AG20443 (cell line): ENCODE results near the gene SPOP.
"Not testable (repeated sequence)": the region's sequence is repeated elsewhere in the genome, so short reads cannot be mapped to it uniquely, and the experiment has no call there.

Experiments used
- DNase-seq: peaks from one replicate; pipeline ENCODE4 v3.0.0; 2012; ENCODE audit warnings: low spot score, mixed read lengths

Gene SPOP

DNA sequence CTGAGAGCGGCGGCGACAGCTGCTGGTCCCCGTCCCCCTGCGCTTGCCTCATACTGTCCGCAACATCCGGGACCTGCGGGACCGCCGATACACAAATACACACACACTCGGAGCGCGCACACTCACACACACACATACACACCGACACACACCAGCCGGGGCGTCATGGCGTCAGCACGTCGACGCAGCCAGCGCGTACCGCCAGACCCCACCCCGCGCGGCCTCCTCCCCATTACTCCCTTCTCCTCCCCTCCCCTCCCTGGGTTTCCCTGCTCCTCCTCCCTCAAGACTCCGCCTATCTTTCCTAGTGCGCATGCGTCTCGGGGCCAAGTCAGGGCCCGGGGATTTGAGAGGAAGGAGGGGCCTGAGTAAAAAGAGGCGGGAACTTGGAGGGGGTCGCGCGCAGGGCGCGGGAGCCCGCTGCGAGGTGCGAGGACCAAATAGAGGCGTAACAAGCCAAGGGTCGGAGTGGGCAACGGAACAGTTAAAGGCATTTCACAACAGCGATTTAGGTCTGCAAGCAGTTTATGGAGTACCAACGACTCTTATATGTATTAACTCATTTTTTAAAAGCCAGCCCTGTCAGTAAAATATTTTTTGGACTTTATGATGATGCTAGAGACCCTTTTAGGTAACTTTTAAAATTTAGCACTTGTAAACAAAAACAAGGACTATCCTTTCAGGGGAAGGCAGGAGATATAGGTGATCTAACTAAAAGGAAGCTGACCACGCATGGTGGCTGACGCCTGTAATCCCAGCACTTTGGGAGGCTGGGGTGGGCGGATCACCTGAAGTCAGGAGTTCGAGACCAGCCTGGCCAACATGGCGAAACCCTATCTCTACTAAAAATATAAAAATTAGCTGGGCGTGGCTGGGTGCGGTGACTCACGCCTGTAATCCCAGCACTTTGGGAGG is at the start of gene SPOP:
SPOP (minus strand) TSS at position 165 of the 915 bp plus-strand sequence. CDS start 55,287 bp downstream, outside the sequence.
- DNase-seq: peak; percentile 99

DNA sequence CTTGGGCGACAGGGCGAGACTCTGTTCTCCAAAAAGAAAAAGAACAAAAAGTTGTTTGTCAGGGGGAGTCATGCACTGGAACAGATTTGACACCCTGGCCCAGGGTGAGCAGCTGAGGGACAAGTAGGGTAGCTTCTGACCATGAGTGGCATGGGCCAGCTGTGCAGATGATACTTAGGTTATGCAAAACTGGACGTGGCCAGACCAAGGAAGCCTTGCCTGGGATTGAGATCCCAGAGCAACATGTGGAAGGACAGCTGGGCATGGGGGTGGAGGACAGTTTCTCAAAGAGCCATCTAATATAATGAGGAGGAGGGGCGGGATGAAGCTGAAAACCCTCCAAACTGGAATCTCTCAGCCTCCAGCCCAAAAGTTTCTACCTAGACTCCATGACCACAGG is 49.5 kb upstream of the SPOP start:
- DNase-seq: no peak

DNA sequence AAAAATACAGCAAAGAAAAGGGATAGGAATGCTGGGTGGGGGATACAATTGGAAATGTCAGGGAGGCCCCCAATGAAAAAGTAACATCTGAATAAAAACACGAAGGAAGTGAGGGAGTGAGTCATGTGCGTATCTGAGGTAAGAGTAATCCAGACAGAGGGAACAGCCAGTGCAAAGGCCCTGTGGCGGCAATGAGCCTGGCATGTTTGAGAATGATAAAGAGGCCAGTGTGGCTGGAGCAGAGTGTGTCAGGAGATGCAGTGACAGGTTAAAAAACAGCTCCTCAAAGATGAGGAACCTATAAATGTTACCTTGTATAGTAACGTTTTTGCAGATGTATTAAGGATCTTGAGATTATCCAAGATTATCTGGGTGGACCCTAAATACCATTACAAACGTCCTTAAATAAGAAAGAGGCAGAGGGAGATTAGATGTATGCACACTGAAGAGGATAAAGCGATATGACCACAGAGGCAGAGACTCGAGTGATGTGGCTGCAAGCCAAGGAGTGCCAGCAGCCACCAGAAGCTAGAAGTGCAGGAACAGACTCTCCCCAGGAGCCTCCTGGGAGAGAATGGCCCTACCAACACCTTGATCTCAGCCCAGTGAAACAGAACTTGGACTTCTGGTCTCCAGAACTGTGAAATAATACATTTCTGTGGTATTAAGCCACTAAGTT is 47.7 kb upstream of the SPOP start:
- DNase-seq: no peak

DNA sequence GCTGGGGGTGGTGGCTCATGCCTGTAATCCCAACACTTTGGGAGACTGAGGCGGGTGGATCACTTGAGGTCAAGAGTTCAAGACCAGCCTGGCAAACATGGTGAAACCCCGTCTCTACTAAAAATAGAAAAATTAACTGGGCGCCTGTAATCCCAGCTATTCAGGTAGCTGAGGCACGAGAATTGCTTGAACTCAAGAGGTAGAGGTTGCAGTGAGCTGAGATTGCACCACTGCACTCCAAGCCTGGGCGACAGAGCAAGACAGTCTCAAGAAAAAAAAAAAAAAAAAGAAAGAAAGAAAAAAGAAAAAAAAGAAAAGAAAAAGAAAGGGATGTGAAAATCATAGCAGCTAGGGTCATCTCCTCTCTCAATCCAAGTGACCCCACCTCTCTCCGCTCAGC is 46.7 kb upstream of the SPOP start:
- not testable (repeated sequence) for DNase-seq

DNA sequence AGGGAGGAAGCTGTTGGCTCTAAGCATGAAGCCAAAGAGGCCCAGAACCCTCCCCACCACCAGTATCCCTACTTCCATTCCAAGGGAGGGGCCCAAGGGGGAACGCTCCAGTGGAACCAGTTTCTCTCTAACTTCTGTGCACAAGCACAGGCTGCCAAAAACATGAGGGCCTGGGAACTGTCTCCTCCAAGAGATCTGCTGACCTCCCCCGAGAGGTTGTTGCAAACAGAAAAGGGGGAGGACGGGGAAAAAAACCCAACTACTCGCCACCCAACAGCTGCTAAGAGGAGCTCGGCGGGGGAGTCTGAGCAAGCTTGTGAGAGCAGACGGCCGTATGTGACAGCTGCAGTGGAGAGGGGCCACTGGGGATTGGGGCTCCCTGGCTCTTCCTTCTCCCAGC is 45.5 kb upstream of the SPOP start:
- DNase-seq: no peak

DNA sequence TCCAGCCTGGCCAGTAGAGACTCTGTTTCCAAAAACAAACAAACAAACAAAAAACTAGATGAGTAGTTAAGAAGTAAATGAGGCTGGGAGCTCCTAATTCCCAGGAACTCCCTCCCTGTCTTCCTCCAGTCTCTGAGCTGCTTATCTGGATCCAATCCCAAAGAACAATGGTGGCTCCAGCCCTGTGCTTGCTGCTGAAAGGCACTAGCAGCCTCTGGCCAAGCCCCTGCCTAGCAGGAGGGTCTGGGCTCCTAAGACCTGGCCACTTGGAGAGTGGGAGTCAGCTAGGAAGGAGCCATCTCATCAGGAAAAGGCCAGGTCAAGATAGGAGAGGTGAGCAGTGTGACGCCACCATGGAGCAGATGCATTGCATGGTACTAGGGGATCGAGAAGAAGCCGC is 44.2 kb upstream of the SPOP start:
- DNase-seq: no peak

DNA sequence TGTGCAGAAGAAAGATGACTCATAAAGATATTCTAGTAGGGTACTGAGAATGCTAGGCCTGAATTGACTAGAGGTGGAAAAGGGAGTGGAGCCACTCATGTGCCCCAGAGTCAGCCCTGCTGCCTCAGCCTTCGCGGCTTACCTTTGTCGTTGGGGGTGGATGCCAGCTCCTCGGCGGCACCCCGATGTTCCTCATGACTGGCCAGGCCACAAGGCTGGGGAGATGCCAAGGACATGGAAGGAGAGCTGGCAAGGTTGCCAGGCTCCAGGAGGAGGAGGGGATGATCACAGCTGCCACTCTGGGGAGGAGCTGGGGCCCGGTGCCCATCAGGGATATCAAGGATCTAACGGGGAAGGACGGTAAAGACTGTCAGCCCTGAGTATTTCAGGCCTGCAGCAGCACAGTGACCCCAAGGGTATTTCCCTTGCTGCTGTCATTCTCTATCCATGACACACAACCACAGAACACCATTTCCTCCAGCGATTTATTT is 39.5 kb upstream of the SPOP start:
- no peak for DNase-seq

DNA sequence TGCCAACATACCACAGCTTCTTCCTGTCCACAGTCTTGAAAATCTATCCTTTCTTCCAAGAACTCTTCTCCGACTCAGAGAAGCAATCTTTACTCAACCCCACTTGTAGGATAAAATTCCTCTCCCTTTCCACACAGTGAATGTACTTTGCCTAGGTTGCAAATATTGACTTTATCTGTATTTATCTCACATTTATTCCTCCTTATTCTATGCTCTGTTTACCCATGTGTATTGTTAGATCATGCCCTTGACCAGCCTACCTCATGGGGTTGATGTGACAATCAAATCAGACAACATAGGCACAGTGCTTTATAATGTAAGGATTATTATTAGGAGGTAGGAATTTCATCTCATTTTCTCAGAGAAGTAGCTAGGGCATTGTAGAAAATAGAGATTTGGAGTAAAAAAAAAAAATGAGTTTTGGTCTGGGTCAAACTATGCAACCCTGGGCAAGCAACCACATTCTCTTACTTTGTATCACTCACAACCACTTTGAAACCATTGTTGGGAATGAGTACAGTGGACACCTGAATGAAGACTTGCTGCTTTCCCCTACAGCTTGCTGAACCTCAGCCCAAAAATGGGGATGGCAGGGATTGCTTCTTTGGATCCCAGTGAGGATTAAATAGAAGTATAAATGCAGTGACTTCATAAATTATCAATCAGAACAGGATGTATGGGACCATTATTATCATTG is 38.9 kb upstream of the SPOP start:
- DNase-seq: no peak

DNA sequence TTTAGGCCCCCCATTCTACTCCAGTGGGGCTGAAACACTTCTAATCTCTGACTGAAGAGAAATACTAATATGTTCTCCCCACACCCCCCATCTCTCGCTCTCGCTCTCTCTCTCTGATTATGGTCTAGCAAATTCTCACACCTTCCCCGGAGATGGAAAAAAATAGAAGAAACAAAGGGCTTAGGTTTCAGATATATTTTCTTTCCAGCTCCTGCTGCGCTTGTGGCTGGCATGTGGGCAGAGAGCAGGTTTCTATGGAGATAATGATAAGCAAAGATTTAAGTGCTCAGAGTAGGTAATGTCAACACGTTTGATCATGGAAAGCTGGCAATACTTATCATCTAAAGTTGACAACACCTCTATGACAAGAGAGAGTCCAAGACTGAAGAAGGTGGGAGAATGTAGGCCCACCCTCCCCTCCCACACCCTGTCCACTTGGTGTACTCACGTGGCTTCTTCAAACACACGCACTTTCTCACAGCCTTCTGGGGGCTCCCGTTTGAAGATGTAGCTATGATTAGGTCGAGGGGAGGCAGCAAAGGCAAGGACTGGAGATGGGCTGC is 37.9 kb upstream of the SPOP start:
- no peak for DNase-seq

DNA sequence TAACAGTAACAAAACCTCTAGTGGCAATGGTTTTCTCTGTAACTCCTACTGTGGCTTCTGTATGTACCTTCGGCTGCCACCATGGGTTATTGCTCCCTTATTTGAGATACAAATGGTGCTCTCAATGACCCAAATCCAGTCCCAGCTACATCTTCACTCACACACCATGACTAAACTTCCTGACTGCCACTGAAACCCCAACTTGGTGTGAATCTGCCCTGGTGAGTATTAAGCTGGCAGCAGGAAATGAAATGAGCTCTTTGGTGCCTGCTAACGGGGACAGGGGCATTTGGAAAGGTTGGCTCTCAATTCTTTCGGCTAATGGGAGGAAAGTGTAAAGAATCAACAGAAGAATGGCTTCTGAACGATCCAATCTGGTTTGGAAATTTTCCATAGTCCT is 37.3 kb upstream of the SPOP start:
- no peak for DNase-seq

DNA sequence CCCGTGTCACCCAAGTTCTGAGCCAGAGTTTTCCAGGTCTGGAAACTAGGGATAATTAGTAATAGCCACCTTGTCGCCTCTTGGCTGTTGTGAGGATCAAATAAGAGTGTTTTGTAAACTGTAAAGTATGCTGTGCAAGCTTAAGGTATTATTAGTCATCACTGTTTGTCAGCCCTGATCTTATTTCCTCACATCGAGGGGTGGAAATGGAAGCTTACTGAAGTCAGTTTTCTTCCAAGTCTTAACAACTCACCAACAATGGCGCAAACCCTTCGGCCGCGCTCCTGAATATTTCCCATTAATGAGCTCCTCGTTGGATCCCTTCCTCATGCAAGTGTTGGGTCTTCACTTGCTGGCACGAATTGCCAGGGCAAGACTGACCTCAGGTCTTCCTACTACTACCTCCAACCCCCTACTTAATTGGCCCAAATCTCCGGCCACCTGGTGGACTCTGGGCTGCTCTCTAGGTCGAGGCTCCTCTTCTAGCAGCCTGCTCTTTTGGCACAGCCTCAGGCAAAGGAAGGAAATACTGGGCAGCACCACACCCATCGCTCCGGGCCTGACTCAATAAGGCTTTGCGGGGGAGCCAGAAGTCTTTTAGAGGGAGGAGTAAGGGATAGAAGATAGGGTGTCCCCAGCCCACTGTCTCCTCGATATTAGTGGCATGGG is 30.8 kb upstream of the SPOP start:
- peak; percentile 42 for DNase-seq

DNA sequence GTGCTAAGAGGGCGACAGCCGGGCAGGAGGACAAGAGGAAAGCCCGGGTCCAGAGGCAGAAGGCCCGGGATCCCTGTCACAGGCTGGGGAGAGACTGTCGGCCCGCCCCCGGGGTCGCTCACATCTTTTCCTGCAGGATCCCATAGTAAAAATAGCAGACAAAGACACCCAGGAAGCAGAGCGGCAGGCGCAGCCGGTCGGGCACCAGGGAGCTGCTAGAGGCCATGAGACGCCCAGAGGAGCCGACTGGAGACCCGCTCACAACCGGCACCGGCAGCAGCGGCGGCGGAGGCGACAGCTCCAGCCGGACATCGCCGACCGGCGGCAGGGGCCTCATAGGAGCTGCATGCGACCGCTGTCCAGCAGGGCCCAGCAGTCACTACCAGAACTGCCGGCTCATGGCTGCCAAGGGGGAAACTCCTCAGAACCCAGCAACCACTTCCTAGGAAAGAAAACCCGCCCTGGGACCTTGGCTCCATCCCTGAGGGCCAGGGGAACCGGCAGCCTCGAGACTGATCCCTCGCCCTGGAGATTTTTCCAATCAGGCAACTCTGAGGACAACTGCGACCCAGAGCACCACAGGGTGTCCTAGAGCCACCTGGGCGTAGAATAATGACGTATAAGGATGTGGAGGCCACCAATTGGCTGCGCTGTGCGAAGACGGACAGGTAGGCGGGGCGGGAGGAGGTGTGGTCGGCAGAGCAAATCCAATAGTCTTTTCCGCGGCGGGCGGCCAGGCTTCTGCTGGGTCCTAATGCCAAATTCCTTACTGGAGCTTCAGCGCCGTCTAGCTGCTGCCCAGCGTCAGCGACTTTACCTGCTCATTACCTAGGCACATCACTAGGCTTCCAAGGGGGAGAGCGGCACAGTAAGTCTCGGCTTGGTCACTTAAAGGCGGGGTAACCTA is 30.0 kb upstream of the SPOP start, which contains the start of gene SLC35B1:
SLC35B1 (minus strand) TSS at position 357 of the 907 bp plus-strand sequence; CDS start at position 226, 131 bp downstream.
- DNase-seq: peak; percentile 99

DNA sequence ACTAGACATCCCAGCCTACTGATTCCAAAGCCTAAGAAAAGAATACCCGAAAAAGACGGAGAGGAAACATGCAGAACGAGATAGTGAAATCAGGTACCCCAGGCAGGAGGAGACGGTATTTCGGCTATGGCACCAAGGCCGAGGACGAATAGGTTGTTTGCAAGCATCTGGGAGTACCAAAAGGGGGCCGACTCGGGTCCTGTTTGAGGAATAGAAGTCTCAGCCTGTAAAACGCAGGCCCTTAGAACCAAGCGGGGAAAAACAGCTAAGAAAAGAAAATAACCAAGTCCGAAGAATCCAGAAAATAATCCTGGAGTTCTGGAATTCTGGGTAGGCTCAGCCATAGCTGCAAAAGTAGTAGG is 29.3 kb upstream of the SPOP start:
- DNase-seq: no peak

DNA sequence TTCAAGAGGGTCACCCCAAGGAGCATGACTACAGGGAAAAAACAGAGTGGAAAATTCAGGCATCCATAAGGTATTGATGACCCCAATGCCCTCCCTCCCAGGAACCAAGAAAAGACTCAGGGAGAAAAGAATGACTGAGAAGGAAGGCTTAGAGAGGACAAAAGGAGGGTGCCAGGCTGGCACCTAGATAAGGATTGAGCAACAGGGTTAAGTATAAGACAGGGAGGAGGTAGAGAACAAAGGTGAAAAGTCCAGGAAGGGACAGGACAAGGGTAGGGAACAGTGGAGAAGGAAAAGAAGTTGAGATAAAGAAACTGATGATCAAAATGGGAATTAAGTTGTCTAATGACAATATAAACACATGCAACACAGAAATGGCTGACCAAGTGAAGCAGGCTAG is 27.4 kb upstream of the SPOP start:
- no peak for DNase-seq

DNA sequence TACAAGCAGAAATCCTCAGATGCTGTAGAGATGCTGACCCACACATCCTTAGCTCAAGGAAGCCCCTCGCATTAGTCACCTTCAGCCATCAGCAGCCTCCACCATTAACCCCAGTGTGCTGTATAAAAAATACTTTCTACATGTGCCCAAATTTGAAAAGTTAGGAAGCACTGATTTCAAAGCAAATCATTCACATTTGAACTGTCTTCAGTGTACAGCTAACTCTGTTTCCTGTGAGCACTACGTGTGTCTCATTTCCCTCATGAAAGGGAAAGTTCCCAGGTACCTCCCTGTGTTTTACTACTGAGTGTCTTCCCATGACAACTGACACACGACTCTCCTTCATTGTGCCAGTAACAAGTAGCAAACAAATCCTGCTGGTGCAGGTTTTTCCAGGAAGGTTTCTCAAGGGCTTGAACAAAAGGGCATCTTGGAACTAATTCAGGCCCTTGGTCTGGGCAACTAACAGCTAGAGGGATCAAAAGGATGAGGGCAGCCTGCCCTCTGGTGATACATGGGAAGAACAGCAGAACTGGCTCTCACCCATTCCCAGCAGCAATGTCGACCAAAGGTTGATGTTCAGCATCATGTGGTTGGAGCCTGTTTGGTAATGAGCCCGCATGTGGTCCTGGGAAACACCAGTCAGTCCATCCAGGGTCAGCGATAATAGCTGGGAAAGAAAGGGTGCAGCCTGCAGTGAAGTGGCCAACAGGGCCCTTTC is 25.8 kb upstream of the SPOP start:
- peak; percentile 45 for DNase-seq

DNA sequence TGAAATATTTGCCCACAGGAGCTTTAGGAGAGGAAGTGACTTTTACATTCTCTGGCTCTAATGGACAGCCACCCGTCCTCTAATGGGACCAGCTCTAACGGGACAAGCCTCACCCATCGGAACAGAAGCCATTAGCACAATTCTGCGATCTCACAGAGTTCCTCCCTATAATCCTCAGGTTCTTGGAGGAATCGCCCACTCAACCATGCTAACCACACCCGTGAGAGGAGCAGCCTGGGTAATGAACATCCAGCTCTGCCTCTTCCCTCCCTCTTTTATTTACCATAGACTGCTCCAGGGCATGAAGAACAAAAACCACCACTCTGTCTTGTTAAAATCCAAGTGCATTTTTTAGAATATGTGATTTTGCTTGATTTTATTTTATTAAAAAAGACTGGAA is 23.1 kb upstream of the SPOP start:
- DNase-seq: no peak

DNA sequence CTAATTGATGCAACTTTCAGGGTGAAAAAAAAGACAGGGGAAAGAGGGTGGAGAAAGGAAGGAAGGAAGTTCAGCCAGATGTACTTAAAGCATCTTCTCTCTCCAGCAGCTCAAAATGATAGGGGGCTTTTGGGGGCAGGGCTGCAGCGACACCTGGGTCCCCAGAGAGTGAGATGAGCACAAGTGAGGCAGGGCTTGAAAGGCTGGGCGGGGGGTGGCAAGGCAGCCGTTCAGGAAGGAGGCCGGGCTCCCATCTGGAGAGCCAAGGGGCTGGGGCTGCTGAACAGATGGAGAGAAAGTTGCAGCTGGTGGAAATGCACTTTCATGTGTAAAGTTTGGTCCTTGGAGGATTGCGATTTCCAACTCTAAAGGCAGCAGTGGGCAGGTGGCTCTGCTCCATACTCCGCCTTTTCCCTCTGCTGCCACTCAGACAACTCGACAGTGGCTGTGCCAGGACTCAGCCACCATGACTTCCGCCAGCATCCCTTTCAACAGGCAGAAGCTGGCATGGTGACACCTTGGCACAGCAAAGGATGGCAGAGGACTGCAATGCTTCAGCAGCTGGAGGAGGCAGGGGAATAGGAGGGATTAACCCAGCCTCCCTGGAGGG is 22.2 kb upstream of the SPOP start:
- DNase-seq: no peak

DNA sequence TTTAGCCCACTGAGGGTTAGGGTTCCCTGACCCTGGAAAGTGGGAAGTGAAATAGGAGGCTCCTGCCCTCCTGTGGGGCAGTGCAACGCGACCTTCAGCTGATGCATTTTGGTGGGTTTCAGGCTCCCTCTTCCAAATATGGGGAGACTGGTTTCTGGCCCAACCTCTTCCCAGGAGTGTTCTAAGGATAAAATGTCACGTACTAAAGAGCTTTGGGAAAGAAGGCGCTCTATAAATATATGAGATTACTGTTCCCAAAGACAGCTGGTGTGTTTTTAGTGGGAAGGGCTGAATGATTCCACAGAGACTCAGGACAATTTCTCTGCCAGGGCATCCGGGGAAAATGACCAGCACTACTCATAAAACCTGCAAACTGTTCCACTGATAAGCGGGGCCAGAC is 20.1 kb upstream of the SPOP start:
- DNase-seq: no peak

DNA sequence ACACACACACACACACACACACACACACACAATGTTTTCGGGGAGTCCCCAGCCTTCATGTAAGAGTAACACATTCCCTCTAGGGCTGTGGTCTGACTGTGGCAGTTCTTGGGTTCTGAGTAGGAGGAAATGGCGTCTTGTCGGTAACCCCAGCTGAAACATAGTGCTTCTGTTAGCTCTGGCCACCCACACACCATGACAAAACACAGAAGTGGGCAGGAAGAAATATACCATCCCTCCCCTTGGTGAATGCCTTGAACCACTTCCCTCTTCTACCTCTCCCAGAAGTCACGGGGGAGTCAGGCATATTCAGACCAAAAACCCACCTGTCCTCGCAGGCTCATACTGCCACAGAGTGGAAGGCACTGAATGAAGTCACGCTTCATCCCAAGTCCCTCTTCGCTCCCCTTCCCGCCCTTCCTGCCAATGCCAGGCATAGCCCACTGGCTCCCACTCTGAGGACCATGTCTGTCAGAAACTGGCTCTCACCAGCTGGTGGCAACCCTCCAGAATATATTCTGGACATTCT is 18.4 kb upstream of the SPOP start:
- DNase-seq: no peak
